H7 (cell line): ENCODE measurements around the gene SMAD3. TPM values are rescaled to one million over a fixed set of nuclear protein-coding genes. Genes with fewer than 3 reads are reported as not detected.

Experiments used
- DNase-seq: peaks from one replicate; pipeline ENCODE4 v3.0.0; 2012
- H3K27me3 ChIP-seq: 2 replicates; pipeline ENCODE4 v1.6.0; 2011; ENCODE audit warnings: mild to moderate bottlenecking, low read length; ENCODE audit not compliant: control insufficient read depth, insufficient read depth
- H3K36me3 ChIP-seq: replicated peaks from 2 replicates; pipeline ENCODE4 v1.5.1; 2011; ENCODE audit warnings: low read length; ENCODE audit not compliant: control insufficient read depth, insufficient read depth
- H3K4me3 ChIP-seq: 2 replicates; pipeline ENCODE4 v1.5.1; 2011; ENCODE audit warnings: low read depth, mild to moderate bottlenecking, control low read depth, low read length, moderate library complexity; ENCODE audit not compliant: insufficient read depth
- total RNA-seq: library from RNA; depleted of rRNA; stranded (reverse); fragments of >200 nt; shearing (Covaris generic); gene quantifications from 2 replicates; pipeline ENCODE4 v1.2.3, GENCODE V29; 2014; rRNA removed

Gene SMAD3
- total RNA-seq, 1 experiment from 2014 or later: 29.2 TPM

DNA sequence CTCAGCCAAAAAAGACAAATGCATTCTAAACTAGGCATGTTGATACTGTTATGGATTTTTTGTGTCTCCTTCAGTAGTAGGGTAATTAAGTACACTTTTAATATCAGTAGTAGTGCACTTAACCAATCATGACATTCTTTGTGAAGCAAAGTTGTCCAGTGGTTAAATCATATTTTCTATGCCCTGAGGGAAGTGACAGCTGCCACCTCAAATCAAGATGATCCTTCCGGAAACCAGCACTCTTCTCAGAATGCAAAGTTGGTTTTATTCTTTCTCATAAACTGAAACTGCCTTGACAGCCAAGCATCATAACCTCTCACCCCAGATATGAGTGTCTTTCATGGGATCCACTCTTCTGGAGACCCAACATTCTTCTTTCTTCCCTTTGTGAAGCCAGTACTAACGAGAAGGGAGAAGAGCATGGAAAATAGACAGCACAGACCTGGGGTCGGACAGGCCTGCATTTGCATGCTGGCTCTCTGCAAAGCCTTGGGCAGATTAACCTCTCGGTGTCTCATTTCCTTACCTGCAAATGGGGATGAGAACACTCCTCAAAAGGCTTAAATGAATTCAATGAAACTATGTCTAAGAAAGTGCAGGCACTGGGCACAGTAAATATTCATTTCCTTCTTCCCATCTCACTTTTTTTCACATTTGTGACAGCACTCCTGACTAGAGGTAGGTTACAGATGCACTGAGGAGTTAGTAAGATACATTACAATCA, 175.9 kb downstream of the SMAD3 start:
- Histone ChIP-seq H3K36me3 (no peaks in the 10 kb centered on the region), H3K4me3 (no peak overlapping the region), H3K27me3 (no peaks in the 10 kb centered on the region)
- peak; percentile 29 for DNase-seq

DNA sequence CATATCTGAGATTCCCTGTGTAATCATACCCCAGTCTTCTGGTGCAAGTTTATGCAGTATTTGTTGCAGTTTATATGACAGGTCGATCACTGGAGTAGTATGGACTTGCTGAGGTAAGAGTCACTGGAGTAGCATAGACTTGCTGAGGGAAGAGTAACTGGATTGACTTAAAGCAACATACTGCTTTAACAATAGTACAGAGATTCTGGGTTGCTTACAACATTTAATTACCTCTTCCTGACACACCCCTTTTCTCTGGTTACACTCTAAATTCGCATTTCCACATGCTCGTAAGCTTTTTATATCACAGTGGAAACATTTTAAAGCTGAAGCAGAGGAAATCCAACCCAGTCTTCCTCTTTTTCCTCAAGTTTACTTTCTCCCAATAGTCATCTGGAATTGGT, 177.3 kb downstream of the SMAD3 start:
- H3K4me3 ChIP-seq: no peak overlapping the region
- peak; percentile 20 for DNase-seq
- H3K27me3 ChIP-seq: no peaks in the 10 kb centered on the region
- H3K36me3 ChIP-seq: no peaks in the 10 kb centered on the region

Other genes with a start within 250 kb of the SMAD3 start
- gene AAGAB, start 189.1 kb downstream of the SMAD3 start, total RNA-seq: 44.5 and 48.6 TPM in 2 replicates
- 1.3 and 2.2 TPM in 2 replicates for gene IQCH, start 189.2 kb downstream of the SMAD3 start, total RNA-seq